ENCODE results near the gene TTC7B. TPM values are rescaled to one million over a fixed set of nuclear protein-coding genes. Genes with fewer than 3 reads are reported as not detected.

The TTC7B gene
- total RNA-seq, 1 experiment from 2014 or later: 40.9 TPM

GRCh38 chr14:90572441-90573150 is 243.6 kb downstream of the TTC7B start:
- POLR2A ChIA-PET: no interaction called here
- H3K27ac ChIP-seq (ENCODE audit: low read length): no peak overlapping the region
- no peak for DNase-seq (ENCODE audit: low read depth, low spot score)
- no peak for ATAC-seq
- no peak for TF ChIP-seq TCF7L2 (IDR thresholded peaks at IDR 0.05; ENCODE audit: low read depth, low read length)
- TF ChIP-seq, protein P1, sequence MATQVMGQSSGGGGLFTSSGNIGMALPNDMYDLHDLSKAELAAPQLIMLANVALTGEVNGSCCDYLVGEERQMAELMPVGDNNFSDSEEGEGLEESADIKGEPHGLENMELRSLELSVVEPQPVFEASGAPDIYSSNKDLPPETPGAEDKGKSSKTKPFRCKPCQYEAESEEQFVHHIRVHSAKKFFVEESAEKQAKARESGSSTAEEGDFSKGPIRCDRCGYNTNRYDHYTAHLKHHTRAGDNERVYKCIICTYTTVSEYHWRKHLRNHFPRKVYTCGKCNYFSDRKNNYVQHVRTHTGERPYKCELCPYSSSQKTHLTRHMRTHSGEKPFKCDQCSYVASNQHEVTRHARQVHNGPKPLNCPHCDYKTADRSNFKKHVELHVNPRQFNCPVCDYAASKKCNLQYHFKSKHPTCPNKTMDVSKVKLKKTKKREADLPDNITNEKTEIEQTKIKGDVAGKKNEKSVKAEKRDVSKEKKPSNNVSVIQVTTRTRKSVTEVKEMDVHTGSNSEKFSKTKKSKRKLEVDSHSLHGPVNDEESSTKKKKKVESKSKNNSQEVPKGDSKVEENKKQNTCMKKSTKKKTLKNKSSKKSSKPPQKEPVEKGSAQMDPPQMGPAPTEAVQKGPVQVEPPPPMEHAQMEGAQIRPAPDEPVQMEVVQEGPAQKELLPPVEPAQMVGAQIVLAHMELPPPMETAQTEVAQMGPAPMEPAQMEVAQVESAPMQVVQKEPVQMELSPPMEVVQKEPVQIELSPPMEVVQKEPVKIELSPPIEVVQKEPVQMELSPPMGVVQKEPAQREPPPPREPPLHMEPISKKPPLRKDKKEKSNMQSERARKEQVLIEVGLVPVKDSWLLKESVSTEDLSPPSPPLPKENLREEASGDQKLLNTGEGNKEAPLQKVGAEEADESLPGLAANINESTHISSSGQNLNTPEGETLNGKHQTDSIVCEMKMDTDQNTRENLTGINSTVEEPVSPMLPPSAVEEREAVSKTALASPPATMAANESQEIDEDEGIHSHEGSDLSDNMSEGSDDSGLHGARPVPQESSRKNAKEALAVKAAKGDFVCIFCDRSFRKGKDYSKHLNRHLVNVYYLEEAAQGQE (IDR thresholded peaks at IDR 0.05; ENCODE audit: insufficient read depth in 1 of 2, low read depth in 2 of 2, low read length in 1 of 2): no peak
- TF ChIP-seq POLR2AphosphoS5 (IDR thresholded peaks at IDR 0.05; ENCODE audit: low read depth, low read length): no peak
- no peak for TF ChIP-seq SIN3A (IDR thresholded peaks at IDR 0.05; ENCODE audit: borderline replicate concordance, insufficient read depth, low read depth, low read length)
- in situ Hi-C loops (cut with HindIII; ENCODE audit: low pct_unique_long_range_greater_than_20kb, low sequenced_read_pairs) (no loop called here), intact Hi-C loops (cut with micrococcal nuclease; ENCODE audit: unreplicated experiment) (no loop called here)
- no peaks in the 10 kb centered on the region for H3K36me3 ChIP-seq (ENCODE audit: control insufficient read depth, insufficient read depth, low read length)
- no peaks in the 10 kb centered on the region for H3K27me3 ChIP-seq (ENCODE audit: control insufficient read depth, insufficient read depth, low read length)
- H3K4me1 ChIP-seq (ENCODE audit: control insufficient read depth, insufficient read depth, low read length): no peaks in the 10 kb centered on the region
- CTCF ChIA-PET: no interaction called here
- no peaks in the 10 kb centered on the region for H3K9me3 ChIP-seq (ENCODE audit: control insufficient read depth, insufficient read depth, low read depth, low read length)
- no TSS peak for BruUV-seq (replicated peaks)
- no peak overlapping the region for H3K4me3 ChIP-seq (ENCODE audit: low read depth in 2 of 2, low read length in 2 of 2)

GRCh38 chr14:90571149-90571947 is 244.9 kb downstream of the TTC7B start:
- in situ Hi-C loops (cut with HindIII; ENCODE audit: low pct_unique_long_range_greater_than_20kb, low sequenced_read_pairs) (no loop called here), intact Hi-C loops (cut with micrococcal nuclease; ENCODE audit: unreplicated experiment) (no loop called here)
- no peak for DNase-seq (ENCODE audit: low read depth, low spot score)
- Histone ChIP-seq H3K36me3 (ENCODE audit: control insufficient read depth, insufficient read depth, low read length) (no peaks in the 10 kb centered on the region), H3K4me1 (ENCODE audit: control insufficient read depth, insufficient read depth, low read length) (no peaks in the 10 kb centered on the region), H3K27ac (ENCODE audit: low read length) (no peak overlapping the region), H3K27me3 (ENCODE audit: control insufficient read depth, insufficient read depth, low read length) (no peaks in the 10 kb centered on the region), H3K4me3 (ENCODE audit: low read depth in 2 of 2, low read length in 2 of 2) (no peak overlapping the region), H3K9me3 (ENCODE audit: control insufficient read depth, insufficient read depth, low read depth, low read length) (no peaks in the 10 kb centered on the region)
- 0 out of 2 replicates have a peak, but pooled peaks have one; percentile 45 for ATAC-seq
- no TSS peak for BruUV-seq (replicated peaks)
- ChIA-PET CTCF (no interaction called here), POLR2A (no interaction called here)
- TF ChIP-seq, protein P2, sequence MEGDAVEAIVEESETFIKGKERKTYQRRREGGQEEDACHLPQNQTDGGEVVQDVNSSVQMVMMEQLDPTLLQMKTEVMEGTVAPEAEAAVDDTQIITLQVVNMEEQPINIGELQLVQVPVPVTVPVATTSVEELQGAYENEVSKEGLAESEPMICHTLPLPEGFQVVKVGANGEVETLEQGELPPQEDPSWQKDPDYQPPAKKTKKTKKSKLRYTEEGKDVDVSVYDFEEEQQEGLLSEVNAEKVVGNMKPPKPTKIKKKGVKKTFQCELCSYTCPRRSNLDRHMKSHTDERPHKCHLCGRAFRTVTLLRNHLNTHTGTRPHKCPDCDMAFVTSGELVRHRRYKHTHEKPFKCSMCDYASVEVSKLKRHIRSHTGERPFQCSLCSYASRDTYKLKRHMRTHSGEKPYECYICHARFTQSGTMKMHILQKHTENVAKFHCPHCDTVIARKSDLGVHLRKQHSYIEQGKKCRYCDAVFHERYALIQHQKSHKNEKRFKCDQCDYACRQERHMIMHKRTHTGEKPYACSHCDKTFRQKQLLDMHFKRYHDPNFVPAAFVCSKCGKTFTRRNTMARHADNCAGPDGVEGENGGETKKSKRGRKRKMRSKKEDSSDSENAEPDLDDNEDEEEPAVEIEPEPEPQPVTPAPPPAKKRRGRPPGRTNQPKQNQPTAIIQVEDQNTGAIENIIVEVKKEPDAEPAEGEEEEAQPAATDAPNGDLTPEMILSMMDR (IDR thresholded peaks at IDR 0.05): no peak
- TF ChIP-seq TCF7L2 (IDR thresholded peaks at IDR 0.05; ENCODE audit: low read depth, low read length) (no peak), POLR2AphosphoS5 (IDR thresholded peaks at IDR 0.05; ENCODE audit: low read depth, low read length) (no peak), SIN3A (IDR thresholded peaks at IDR 0.05; ENCODE audit: borderline replicate concordance, insufficient read depth, low read depth, low read length) (no peak)
- TF ChIP-seq, protein P1 (IDR thresholded peaks at IDR 0.05; ENCODE audit: insufficient read depth in 1 of 2, low read depth in 2 of 2, low read length in 1 of 2): no peak
